Measurements from ENCODE around the gene IL3.
"Not testable (repeated sequence)": the region's sequence is repeated elsewhere in the genome, so short reads cannot be mapped to it uniquely, and the experiment has no call there.

Gene IL3

GRCh38 chr5:132095424-132095972 is 35.0 kb downstream of the IL3 start:
- FAIRE-seq, result no peak

GRCh38 chr5:132096904-132097303 is 36.4 kb downstream of the IL3 start:
- no peak for FAIRE-seq

- no peak for FAIRE-seq
Observed at GRCh38 chr5:132098151-132098594, 37.7 kb downstream of the IL3 start.

GRCh38 chr5:132098621-132099020 is 38.2 kb downstream of the IL3 start:
- no peak for FAIRE-seq

- no peak for FAIRE-seq
Observed at GRCh38 chr5:132099076-132099748, 38.8 kb downstream of the IL3 start.

GRCh38 chr5:132099905-132100304 is 39.5 kb downstream of the IL3 start:
- no peak for FAIRE-seq

GRCh38 chr5:132100672-132101261 is 40.3 kb downstream of the IL3 start:
- FAIRE-seq, result no peak

- FAIRE-seq, result no peak
Observed at GRCh38 chr5:132101385-132101880, 41.0 kb downstream of the IL3 start.

GRCh38 chr5:132102101-132102701 is 41.7 kb downstream of the IL3 start:
- no peak for FAIRE-seq

GRCh38 chr5:132102944-132103331 is 42.5 kb downstream of the IL3 start:
- FAIRE-seq, result no peak

GRCh38 chr5:132103332-132103951 is 43.0 kb downstream of the IL3 start:
- FAIRE-seq, result no peak

- FAIRE-seq, result no peak
Observed at GRCh38 chr5:132103969-132104391, 43.5 kb downstream of the IL3 start.

- FAIRE-seq, result no peak
Observed at GRCh38 chr5:132104556-132104955, 44.1 kb downstream of the IL3 start.

GRCh38 chr5:132105688-132106087 is 45.2 kb downstream of the IL3 start:
- no peak for FAIRE-seq

GRCh38 chr5:132108495-132108894 is 48.0 kb downstream of the IL3 start:
- FAIRE-seq, result not testable (repeated sequence)

GRCh38 chr5:132108957-132109356 is 48.5 kb downstream of the IL3 start:
- not testable (repeated sequence) for FAIRE-seq

- no peak for FAIRE-seq
Observed at GRCh38 chr5:132109494-132110053, 49.1 kb downstream of the IL3 start.

GRCh38 chr5:132110195-132110594 is 49.7 kb downstream of the IL3 start:
- no peak for FAIRE-seq

GRCh38 chr5:132110930-132111329 is 50.5 kb downstream of the IL3 start:
- FAIRE-seq, result no peak

GRCh38 chr5:132112111-132112510 is 51.7 kb downstream of the IL3 start:
- FAIRE-seq, result no peak
